Loucy (cell line): ENCODE data around the gene CRACR2A.

Source experiments
- EZH2phosphoT487 ChIP-seq: fragments of 200-600 bp; IDR thresholded peaks from 2 replicates; pipeline ENCODE4 v1.6.1; 2018; ENCODE audit warnings: antibody characterized with exemption, mild to moderate bottlenecking, moderate library complexity, borderline replicate concordance
- TF ChIP-seq, protein P1 (sequence below): fragments of 200-600 bp; sonication (generic); conservative IDR thresholded peaks from 2 replicates; pipeline ENCODE4 v1.5.1; 2014; ENCODE audit warnings: mild to moderate bottlenecking, antibody characterized with exemption, low read length

GRCh38 chr12:3611860-3612703 is 140.8 kb downstream of the CRACR2A start:
- TF ChIP-seq, protein P1, sequence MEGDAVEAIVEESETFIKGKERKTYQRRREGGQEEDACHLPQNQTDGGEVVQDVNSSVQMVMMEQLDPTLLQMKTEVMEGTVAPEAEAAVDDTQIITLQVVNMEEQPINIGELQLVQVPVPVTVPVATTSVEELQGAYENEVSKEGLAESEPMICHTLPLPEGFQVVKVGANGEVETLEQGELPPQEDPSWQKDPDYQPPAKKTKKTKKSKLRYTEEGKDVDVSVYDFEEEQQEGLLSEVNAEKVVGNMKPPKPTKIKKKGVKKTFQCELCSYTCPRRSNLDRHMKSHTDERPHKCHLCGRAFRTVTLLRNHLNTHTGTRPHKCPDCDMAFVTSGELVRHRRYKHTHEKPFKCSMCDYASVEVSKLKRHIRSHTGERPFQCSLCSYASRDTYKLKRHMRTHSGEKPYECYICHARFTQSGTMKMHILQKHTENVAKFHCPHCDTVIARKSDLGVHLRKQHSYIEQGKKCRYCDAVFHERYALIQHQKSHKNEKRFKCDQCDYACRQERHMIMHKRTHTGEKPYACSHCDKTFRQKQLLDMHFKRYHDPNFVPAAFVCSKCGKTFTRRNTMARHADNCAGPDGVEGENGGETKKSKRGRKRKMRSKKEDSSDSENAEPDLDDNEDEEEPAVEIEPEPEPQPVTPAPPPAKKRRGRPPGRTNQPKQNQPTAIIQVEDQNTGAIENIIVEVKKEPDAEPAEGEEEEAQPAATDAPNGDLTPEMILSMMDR, result no peak
- no peak for TF ChIP-seq EZH2phosphoT487
